GM18511 (cell line): ENCODE results near the gene NDUFA8.

ENCODE experiments used
- ATAC-seq: cut with Tn5 transposase; IDR thresholded peaks from one replicate; pipeline ENCODE4 v1.9.1; 2021; ENCODE audit warnings: mild to moderate bottlenecking, moderate library complexity; ENCODE audit not compliant: unreplicated experiment

Gene NDUFA8

GRCh38 chr9:122103985-122104384 is 55.6 kb downstream of the NDUFA8 start:
- no peak for ATAC-seq

GRCh38 chr9:122102156-122102555 is 57.4 kb downstream of the NDUFA8 start:
- ATAC-seq = no peak

- no peak for ATAC-seq
Observed at GRCh38 chr9:122100756-122101155, 58.8 kb downstream of the NDUFA8 start.

GRCh38 chr9:122099271-122099869 is 60.2 kb downstream of the NDUFA8 start:
- no peak for ATAC-seq

- no peak for ATAC-seq
Observed at GRCh38 chr9:122097679-122098315, 61.8 kb downstream of the NDUFA8 start.

- ATAC-seq = no peak
Observed at GRCh38 chr9:122096620-122097415, 62.8 kb downstream of the NDUFA8 start.

- ATAC-seq = no peak
Observed at GRCh38 chr9:122095010-122095767, 64.4 kb downstream of the NDUFA8 start.
